Activated T-cell treated with anti-CD3 and anti-CD28 coated beads, Interleukin-2, amount 50 U/mL, for 24 hours (primary cell): Measurements from ENCODE around the gene RSRC2.

Experiments
- DNase-seq: peaks from one replicate; pipeline ENCODE4 v3.0.0-alpha.2; 2020
- H3K27ac Mint-ChIP-seq: 2 replicates; pipeline ENCODE4 v1.8.0; 2020; ENCODE audit warnings: mild to moderate bottlenecking, mixed read lengths
- H3K27me3 Mint-ChIP-seq: 2 replicates; pipeline ENCODE4 v1.8.0; 2020; ENCODE audit warnings: mixed read lengths
- H3K36me3 Mint-ChIP-seq: 2 replicates; pipeline ENCODE4 v1.8.0; 2020; ENCODE audit warnings: low read depth, mixed read lengths
- H3K4me1 Mint-ChIP-seq: 2 replicates; pipeline ENCODE4 v1.8.0; 2020; ENCODE audit warnings: low read depth, mixed read lengths
- H3K4me3 Mint-ChIP-seq: 2 replicates; pipeline ENCODE4 v1.8.0; 2020; ENCODE audit warnings: mild to moderate bottlenecking, moderate library complexity, mixed read lengths
- H3K9me3 Mint-ChIP-seq: 2 replicates; pipeline ENCODE4 v1.8.0; 2020; ENCODE audit warnings: mixed read lengths

The RSRC2 gene

DNA sequence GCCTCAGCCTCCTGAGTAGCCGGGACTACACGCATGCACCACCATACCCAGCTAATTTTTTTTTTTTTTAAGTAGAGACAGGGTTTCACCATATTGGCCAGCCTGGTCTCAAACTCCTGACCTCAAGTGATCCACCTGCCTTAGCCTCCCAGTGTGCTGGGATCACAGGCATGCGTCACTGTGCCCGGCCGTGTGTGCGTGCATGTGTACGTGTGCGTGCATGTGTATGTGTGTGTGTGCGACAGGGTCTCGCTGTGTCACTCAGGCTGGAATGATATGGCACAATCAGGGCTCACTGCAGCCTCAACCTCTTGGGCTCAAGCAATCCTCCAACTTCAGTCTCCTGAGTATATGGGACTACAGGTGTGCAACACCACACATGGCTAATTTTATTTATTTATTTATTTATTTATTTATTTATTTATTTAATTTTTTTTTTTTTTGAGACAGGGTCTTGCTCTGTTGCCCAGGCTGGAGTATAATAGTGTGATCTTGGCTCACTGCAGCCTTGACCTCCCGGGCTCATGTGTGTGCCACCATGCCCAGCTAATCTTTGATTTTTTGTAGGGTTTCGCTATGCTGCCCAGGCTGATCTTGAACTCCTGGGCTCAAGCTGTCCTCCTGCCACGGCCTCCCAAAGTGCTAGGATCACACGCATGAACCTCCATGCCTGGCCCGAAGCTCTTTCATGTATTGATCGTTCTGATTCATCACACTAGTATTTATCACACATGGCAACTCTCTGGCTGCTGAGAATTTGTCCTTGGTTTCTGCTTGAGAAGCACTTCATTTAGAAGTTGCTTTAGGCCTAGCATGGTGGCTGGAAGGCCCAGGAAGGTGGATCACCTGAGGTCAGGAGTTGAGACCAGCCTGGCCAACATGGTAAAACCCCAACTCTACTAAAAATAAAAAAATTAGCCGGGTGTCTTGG is 68.4 kb downstream of the RSRC2 start:
- no peak overlapping the region for H3K27ac Mint-ChIP-seq
- no peak overlapping the region for H3K4me3 Mint-ChIP-seq
- no peaks in the 10 kb centered on the region for H3K27me3 Mint-ChIP-seq
- H3K36me3 Mint-ChIP-seq: no peaks in the 10 kb centered on the region
- H3K4me1 Mint-ChIP-seq: peaks cover 18% of the 10 kb centered on the region
- DNase-seq: no peak
- no peaks in the 10 kb centered on the region for H3K9me3 Mint-ChIP-seq

DNA sequence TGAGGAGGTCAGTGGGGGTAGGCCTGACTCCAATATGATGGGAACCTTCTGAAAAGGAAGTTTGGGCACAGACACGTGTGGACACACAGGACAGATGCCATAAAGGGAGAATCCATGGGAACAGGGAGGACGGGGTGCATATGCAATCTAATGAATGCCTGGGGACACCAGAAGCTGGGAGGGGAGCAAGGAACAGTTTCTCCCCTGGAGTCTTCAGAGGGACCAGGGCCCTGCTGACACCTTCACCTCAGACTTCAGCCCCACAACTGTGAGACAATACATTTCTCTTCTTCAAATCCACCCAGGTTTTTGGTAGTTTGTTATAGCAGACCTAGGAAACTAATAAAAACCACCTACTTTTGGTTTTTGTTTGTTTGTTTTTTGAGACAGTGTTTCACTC is 69.1 kb downstream of the RSRC2 start:
- peak; percentile 20 for DNase-seq
- no peaks in the 10 kb centered on the region for H3K9me3 Mint-ChIP-seq
- H3K27me3 Mint-ChIP-seq: no peaks in the 10 kb centered on the region
- H3K36me3 Mint-ChIP-seq: no peaks in the 10 kb centered on the region
- peak overlapping the region; percentile 33 for H3K27ac Mint-ChIP-seq
- no peak overlapping the region for H3K4me3 Mint-ChIP-seq
- H3K4me1 Mint-ChIP-seq: peaks cover 26% of the 10 kb centered on the region

GRCh38 chr12:122454739-122455138 is 72.0 kb downstream of the RSRC2 start:
- peaks cover 33% of the 10 kb centered on the region for H3K4me1 Mint-ChIP-seq
- no peak for DNase-seq
- no peaks in the 10 kb centered on the region for H3K36me3 Mint-ChIP-seq
- no peak overlapping the region for H3K4me3 Mint-ChIP-seq
- no peaks in the 10 kb centered on the region for H3K9me3 Mint-ChIP-seq
- H3K27ac Mint-ChIP-seq: no peak overlapping the region
- no peaks in the 10 kb centered on the region for H3K27me3 Mint-ChIP-seq

- no peak for DNase-seq
- no peaks in the 10 kb centered on the region for H3K27me3 Mint-ChIP-seq
- H3K27ac Mint-ChIP-seq: peak overlapping the region; percentile 90
- H3K36me3 Mint-ChIP-seq: no peaks in the 10 kb centered on the region
- H3K4me3 Mint-ChIP-seq: no peak overlapping the region
- H3K4me1 Mint-ChIP-seq: peaks cover 38% of the 10 kb centered on the region
- H3K9me3 Mint-ChIP-seq: no peaks in the 10 kb centered on the region
Observed at GRCh38 chr12:122454250-122454721, 72.5 kb downstream of the RSRC2 start.
